Activated T-cell treated with anti-CD3 and anti-CD28 coated beads for 4 hours (primary cell): ENCODE measurements around the gene ALDH1L2.

ENCODE experiments used
- DNase-seq: peaks from one replicate; pipeline ENCODE4 v3.0.0-alpha.2; 2020

ALDH1L2 gene

DNA sequence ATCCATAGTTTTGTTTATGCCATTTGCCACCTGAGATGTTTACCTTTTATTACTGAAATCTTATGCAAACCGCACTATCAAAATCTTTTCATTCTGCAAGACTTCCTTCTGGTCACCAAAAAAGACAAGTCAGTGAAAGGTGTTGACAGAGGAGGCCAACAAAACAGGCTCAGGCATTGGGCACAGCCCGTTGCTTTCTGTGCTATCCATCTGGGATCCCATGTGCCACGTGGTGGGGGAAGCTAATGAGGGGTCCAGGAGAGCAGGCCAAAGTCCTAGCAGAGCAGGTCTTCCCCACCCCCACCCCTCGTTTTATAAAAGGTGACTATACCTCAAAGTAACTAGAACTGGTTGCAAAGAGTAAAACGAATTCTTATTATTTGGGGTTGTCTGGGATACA, 1.2 kb downstream of the ALDH1L2 start:
- no peak for DNase-seq

DNA sequence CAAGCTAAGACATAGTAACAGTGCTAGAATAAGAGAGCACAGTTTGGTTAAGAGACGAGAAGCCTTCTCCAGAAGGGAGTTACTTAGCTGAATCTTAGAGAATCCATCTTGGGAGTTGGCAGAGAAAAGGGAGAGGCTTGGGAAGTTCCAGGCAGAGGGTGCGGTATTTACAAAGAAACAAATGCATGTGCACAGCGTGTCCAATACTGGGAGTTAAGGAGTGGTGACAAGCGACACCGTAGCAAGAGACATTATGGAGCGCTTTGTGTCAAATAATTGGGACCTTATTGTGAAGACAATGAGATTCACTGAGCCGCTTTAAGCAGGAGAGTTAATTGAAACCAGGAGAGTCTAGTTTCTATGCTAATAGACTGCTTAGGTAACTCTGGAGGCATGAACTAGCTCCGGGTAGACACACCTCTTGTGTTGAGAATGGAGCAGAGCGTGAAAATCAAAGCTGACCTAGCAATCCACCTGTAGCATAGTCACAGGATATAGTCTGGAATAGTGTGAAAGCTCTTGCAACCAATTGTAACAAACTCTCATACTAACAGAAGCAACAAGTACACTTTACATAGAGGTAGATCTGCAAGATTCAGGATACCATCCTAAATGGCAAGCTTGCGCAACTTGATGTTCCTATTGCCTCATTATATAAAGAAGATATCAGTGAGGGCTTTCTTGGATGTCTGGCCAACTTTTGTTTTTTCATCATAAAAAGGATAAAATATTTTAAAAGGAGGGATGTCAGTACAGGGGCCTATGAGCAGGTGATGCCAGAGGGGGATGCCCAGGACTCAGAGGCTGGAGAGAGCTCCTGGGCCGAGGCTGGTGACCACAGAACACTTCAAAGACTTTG, 5.3 kb downstream of the ALDH1L2 start:
- no peak for DNase-seq

DNA sequence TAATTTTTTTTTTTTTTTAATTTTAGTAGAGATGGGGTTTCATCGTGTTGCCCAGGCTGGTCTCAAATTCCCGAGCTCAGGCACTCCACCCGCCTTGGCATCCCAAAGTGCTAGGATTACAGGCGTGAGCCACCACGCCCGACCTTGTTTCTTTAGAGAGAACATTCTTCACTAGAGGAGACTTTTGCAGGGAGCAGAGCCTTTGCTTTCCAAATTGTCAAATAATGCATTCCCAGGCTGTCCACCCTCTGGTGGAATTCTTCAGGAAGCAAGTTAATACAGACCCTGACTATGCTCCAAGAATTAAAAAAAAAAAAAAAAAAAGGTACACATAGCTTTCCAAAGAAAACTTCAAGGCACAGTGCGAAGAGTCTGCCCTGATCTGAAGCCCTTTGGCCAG, 6.8 kb downstream of the ALDH1L2 start:
- DNase-seq = no peak

GRCh38 chr12:105076913-105077312, 7.3 kb downstream of the ALDH1L2 start:
- no peak for DNase-seq

DNA sequence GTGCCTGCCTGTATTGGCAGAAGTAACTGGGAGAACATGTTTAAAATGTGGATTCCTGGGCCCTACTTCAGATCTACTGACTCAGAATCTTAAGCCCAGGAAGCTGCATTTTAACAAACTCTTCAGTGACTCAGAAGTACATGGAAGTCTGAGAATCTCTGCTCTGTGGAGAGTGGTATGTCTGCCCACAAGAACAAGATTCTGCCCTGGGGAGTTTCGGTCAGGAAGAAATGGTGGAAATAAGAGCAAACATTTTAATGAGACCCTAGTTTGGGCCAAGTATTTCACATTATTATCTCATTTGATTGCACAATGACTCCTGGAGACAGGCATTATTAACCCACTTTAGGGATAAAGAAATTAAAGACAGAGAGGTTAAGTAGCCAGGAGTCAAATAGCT, 8.2 kb downstream of the ALDH1L2 start:
- DNase-seq = no peak

GRCh38 chr12:105072888-105073488, 11.3 kb downstream of the ALDH1L2 start:
- no peak for DNase-seq

DNA sequence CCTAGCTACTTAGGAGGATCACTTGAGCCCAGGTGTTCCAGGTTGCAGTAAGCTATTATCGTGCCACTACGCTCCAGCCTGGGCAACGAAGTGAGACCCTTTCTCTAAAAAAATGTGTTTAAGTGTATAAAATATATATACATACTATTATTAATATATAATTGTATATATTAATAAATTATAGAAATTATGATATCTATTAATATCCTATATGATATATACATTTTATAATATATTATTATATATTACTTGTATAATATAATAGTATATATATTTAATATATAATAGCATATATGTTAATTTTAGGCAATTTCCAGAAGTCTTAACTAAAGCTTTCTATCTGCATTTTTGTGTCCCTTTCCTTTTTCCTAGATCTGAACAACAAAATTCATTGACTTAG, 12.3 kb downstream of the ALDH1L2 start:
- DNase-seq = no peak

DNA sequence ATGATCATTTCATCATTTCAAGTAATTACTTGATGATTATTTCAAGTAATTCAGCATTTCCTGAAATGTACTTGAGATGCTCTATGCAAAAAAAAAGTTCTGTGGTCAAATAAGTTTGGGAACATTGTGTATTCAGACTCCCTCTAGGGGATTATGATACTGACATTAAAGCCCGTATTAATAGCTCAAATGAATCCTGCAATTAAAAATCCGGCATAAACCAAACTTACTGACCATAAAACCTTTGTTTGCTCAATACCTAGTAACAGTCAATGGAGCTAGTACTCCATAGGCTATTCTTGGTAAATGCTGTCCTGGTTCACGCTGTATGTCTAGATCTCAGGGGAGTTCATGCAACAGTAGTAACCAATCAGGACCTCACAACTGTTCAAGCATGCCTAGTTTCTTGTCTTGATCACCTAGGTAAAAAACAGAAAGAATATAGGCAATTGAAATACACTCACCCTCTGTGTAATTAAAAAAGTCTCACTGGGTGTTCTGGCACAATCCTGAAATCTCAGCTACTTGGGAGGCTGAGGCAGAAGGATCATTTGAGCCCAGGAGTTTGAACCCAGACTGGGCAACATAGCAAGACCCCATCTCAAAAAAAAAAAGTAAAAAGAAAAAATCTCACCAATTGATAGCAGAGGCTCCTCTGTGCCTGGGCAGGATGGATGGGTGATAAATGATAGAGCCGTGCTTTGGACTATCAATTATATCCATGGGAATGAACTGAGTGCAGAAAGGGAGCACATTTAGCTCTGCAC, 14.1 kb downstream of the ALDH1L2 start:
- DNase-seq = no peak

- no peak for DNase-seq
Measured at GRCh38 chr12:105067511-105068031, 16.7 kb downstream of the ALDH1L2 start.

DNA sequence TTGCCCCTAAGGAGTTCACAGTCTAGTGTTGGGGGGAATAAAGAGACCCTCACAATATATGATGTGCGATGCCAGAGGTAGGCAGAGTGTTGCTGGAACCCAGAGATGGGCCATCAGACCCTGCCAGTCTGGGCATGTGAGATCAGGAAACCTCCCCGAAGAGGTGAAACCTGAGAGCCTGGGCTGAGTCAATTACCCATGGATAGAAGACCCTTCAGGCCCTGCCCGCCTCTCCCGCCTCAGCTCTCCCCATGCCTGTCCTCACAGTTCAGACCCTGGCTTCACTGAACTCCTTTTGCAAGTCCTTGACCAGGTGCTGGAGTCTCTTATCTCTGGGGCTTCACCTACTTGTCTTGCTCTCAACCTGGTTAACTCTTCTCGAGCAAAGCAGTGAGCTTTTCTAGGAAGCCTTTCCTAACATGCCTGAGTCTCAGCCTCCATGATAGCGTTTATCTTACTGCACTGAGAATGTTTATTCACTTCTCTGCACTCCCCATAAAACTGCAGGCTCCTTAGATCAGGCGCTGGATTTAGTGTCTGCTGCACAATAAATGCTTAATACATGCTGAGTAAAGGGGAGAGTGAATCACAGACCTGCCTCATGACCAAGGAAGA, 19.6 kb downstream of the ALDH1L2 start:
- no peak for DNase-seq

- no peak for DNase-seq
Measured at GRCh38 chr12:105060715-105061378, 23.4 kb downstream of the ALDH1L2 start.

DNA sequence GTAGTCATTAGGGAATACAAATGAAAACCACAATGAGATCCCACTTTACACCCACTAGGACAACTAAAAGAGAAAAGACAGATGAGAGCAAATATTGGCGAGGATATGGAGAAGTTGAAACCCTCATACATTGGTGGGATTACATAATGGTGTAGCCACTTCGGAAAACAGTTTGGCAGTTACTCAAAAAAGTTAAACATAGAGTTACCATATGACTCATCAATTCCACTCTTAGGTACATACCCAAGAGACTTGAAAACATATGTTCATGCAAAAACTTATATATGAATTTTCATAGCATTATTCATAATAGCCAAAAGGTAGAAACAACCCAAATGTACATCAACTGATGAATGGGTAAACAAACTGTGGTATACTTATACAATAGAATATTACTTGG, 27.1 kb downstream of the ALDH1L2 start:
- DNase-seq = no peak

DNA sequence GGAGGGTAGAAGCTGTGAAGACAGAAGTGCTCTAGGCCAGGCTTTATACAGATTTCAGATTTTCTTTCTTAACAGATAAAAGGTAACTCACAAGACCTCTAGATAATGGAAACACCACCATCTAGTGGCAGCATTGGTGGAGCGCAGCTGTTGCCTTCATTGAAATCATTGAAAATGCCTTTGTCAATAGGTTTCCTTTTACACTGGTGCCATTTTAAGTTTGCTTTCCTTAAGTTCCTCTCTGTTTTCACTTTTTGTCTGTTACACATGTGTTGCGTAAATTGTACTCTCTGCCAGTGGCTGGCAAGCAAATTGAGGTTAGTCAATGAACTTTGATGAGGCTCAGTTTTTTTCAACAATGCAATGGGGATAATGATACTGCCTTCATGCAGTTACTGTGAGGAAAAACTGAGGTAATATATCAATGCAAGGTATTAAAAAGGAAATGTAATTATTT, 31.1 kb downstream of the ALDH1L2 start:
- DNase-seq = peak; percentile 77

GRCh38 chr12:105051981-105052380, 32.3 kb downstream of the ALDH1L2 start:
- DNase-seq = no peak

- DNase-seq = no peak
Measured at GRCh38 chr12:105048315-105048714, 35.9 kb downstream of the ALDH1L2 start.

DNA sequence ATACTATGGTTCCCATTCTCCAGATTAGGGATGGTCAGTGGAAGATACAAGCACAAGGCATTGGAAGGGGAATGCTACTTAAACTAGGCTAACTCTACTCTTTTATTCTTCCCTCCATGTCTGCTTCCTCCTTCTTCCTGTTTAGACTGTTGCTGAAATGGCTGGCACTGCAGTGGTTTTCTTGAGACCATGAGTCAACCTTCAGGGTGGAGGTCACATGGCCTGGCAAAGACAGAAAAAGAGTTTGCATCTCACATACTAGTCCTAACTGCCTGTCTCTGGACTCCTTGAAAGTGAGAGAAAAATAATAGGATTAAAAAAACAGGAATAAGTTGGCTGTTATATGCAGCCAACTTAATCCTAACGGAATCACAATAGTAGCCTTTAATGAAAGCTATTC, 37.0 kb downstream of the ALDH1L2 start:
- no peak for DNase-seq

GRCh38 chr12:105041186-105041585, 43.1 kb downstream of the ALDH1L2 start:
- DNase-seq = no peak

DNA sequence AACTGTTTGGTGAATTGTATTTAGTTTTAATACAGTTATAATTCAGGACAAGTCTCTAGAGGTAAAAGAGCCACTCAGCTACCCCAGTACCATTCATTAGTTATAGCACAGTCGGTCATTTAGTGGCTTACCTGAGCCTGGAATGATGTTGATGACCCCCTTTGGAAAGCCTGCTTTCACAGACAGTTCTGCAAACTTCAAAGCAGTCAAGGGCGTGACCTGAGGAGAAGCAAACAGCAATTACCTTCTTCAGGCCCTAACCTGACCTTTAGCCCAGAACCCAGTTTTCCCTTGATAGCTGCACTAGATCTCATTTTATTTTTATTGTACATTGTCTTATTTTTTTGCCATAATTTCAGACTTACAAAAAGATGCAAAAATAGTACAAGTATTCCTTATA, 43.8 kb downstream of the ALDH1L2 start:
- no peak for DNase-seq

GRCh38 chr12:105036937-105037649, 47.2 kb downstream of the ALDH1L2 start:
- no peak for DNase-seq

- DNase-seq = no peak
Measured at GRCh38 chr12:105033851-105034250, 50.4 kb downstream of the ALDH1L2 start.

DNA sequence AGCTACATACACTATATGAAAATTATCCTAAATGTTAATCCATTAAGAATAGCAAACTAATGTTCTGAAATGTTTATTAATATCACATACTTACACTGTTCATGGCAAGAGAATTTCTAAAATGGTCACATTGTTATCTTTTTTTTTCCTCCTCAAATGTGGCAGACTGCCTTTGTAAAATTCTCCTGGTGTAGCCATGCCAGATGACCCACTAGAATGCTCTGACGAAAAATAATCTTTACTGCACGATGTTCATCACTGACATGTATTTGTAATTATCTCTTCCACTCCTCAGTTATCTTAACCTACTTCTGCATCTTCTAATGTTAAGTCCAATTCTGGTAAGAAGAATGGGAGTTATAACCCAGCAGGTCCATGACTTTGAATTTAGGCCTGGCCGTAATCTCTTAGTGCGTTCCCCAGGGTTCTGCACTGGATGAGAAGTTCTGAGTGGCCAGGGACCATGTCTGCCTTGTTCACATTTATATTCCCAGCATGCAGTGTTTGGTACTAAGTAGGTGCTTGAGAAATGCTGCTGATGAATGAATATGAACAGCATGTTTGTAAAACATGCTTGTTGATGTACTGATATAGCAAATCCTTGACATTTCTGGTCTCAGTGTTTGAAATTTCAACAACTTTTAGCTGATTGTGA, 51.4 kb downstream of the ALDH1L2 start:
- DNase-seq = no peak
